H4 (cell line): Measurements from ENCODE around the gene BEST1. TPM values are rescaled to one million over a fixed set of nuclear protein-coding genes. Genes with fewer than 3 reads are reported as not detected.

Experiments
- DNase-seq: peaks from one replicate; pipeline ENCODE4 v3.0.0-alpha.2; 2015; ENCODE audit warnings: low spot score
- total RNA-seq: library from RNA; depleted of rRNA; stranded (reverse); fragments of >200 nt; shearing (Covaris generic); gene quantifications from 2 replicates; pipeline ENCODE4 v1.2.3, GENCODE V29; 2014; rRNA removed

Gene BEST1
- total RNA-seq, result 0.39 and 0.62 TPM in 2 replicates

DNA sequence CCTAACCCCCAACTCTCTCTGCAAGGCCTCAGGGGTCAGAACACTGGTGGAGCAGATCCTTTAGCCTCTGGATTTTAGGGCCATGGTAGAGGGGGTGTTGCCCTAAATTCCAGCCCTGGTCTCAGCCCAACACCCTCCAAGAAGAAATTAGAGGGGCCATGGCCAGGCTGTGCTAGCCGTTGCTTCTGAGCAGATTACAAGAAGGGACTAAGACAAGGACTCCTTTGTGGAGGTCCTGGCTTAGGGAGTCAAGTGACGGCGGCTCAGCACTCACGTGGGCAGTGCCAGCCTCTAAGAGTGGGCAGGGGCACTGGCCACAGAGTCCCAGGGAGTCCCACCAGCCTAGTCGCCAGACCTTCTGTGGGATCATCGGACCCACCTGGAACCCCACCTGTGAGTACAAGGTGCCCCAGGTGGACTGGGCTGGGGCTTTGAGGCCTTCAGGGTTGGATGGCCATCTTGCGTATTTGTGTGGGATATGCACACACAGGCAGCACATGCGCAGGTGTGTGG is at the start of gene BEST1:
Gene BEST1, plus strand, starts transcription at position 317 of the 513 bp plus-strand sequence. CDS start 1,456 bp downstream, outside the sequence.
- DNase-seq, result no peak

DNA sequence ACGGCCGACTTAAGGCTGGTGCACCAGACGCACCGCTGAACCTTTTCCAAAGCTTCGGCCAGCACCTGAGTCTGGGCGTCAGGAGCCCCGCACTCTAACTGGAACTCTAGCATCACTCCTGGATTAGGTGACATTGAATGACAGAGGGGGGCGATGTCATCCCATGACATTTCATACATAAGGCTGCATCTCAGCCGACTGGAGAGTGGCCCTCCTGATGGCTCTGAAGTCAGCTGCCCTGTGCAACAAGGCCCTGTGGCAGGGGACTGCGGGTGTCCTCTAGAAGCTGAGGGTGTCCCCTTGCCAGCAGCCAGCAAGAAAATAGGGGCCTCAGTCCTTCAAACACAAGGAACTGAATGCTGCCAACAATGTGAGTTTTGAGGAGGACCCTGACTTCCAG is 48.8 kb upstream of the BEST1 start:
- no peak for DNase-seq

DNA sequence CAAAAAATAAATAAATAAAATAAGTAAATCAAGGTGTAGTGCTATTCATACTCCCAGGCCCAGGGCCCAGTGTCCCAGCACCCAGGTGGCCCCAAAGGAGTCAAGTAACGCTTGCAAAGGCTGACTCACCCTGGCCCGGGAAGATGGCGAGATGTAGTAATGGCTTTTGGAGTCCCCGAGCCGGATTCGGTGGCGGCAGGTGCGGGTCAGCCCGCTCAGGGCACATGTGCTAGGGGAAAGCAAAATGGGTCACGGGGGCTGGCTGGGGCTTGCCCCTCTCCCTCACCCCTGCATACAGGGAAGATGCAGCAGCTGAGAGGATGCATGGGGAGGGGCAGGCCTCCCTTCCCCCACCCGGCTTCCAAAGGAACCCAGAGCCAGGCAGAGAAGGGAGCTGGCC is 47.8 kb upstream of the BEST1 start:
- no peak for DNase-seq

DNA sequence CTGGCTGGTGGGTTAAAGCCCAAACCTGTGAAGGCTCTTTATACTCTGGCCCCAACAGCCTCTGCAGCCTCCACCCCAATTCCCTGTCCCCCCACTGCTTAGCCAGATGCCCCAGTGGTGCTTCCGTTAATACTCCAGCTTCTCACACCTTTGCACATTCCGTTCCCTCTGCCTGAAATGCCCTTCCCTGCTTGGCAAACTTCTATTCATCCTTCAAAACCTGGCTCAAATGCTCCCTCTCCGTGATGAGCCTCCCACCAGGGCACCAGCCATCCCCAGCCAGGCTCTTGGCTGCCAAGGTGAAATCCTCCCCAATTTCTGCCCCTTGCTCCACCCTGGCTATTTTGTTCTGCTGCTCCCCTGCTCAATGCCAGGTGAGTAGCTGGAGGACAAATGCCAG is 46.3 kb upstream of the BEST1 start:
- no peak for DNase-seq

DNA sequence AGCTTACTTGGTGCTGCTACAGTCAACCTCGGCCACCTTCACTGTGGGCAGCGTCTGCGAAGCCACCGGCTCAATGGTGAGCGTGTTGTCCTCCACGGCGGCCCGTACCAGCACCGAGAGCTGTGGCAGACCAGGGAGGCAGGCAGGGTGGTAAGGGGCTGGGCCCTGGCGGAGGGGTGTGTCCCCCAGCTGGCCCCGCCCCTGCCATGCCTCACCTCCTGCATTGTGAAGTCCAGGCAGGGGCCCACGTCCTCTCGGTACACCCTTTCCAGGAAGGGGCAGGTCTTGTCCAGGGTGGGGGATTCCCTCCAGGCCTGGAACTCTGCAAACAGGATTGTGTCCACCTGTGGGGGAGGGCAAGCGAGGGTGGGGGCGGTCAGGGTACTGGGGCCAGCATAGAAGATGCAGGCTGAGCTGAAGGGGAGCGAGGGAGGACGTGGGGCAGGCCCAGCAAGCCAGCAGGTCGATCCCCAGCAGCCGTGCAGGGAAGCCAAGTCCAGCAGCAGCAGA is 45.6 kb upstream of the BEST1 start:
- DNase-seq, result no peak

DNA sequence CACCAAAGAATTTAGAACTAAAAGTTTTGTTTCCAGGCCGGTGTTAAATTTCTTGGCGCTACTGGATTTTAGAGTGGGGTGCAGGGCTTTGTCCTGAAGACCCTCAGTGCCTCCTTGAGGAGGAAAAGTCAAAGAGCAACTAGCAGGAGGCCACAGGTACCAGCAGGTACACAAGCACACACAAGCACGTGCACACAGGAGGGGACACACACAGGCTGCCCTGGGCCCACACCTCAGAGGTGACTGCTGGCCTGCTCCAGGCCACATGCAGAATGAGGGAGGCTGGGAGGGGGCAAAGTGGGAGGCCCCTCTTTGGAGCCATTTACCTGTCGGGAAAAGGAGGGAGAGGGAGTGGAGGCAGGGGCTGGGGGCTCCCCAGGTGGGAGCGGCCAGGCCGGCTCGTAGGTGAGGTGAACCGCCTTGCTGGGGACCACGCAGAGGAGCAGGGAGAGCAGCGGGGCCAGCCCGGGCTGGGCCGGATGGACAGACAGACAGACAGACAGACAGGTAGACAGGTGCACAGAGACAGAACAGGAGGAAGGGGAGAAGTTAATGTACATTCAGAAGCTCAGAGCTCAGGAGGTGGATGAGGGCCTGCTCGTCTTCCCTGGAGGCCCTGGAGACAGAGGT is 45.0 kb upstream of the BEST1 start:
- DNase-seq, result no peak

DNA sequence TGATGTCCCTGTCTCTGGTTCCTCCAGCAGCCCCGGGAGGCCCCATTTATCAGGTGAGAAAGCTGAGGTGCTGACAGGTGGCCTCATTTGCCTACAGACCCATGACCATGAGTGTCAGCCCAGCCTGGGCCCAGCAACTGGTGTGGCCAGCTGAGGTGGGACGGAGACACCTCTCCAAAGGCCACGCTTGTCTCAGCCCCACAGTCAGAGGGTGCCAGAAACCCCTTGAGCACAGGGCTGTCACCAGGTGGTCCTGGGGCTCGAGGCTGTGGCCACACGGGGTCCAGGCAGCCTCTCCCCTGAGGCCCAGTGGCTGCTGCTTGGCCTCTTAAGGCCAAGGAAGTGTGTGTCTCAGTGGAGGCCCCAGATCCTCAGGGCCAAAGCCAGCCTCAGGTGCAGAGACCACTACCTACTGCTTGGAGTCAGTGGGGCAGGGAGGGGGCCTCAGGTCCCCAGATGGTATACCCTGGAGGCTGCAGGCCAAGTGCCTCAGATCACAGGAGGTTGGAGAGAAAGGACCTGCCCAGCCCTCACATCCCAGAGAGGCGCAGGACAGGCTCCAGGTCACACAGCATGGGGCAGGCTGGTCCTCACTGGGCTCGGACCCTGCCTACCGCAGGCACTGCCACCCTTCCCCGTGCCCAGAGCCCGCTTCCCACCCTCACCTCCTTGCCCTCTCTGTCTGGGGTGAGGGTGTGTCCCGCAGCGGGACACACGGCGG is 44.2 kb upstream of the BEST1 start:
- DNase-seq, result no peak

DNA sequence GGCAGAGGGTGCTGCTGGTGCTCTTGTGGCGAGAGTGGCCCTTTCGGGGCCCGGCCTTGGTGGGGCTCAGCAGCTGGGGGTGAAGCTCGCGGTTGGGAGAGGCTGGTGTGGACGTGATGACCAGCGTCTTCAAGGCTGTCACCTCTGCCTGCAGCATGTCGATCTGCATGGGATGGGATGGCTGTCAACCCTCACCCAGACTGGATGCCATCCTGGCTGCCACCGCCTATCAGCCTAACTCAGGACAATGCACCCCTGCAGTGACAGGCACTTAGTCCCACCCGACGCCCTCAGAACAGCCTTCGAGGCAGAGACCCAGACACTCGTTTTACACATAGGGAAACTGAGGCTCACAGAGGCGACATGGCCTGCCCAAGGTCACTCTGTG is 43.6 kb upstream of the BEST1 start:
- no peak for DNase-seq

- DNase-seq, result no peak
Observed at GRCh38 chr11:61907282-61907681, 42.9 kb upstream of the BEST1 start.

DNA sequence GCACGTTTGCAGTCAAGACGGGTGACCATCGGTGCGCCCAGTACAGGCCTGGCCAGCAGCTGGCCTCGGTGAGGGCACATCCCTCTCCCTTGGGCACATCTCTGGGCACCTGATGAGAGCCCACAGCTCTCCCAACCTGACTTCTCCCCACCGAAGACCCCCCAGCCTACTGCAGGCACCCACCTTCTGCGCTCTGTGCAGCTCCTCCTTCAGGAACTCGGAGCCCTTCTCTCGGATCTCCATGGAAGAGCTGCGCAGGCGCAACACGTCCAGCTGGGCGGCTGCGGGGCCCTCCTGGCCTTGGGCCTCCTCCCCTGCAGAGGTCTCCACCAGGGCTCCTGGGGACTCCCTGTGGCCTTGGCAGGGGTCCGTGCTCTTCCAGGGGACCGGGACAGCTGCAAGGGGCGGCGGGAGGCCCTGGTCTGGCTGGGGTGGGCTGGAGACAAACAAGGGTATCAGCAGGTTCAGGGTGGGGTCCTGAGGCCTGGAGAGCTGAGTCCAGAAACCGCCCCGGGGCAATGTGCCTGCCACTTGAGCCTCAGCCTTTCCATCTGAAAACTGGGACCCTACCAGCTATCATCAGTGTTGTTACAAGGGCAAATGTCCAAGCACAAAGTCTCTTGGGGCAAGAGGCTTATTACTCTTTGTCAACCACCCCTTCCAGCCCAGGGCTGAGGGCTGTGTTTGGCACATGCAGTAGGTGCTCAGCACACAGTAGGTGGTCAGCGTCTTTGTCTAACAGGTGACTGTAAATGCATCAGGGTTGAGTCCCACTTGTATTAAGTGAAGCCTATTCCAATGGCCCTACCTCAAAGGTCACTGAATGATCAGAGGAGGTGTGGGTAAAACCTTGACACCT is 42.1 kb upstream of the BEST1 start:
- DNase-seq, result no peak

GRCh38 chr11:61908730-61909316 is 41.3 kb upstream of the BEST1 start:
- DNase-seq, result no peak

GRCh38 chr11:61910187-61911127 is 39.7 kb upstream of the BEST1 start:
- DNase-seq, result no peak

DNA sequence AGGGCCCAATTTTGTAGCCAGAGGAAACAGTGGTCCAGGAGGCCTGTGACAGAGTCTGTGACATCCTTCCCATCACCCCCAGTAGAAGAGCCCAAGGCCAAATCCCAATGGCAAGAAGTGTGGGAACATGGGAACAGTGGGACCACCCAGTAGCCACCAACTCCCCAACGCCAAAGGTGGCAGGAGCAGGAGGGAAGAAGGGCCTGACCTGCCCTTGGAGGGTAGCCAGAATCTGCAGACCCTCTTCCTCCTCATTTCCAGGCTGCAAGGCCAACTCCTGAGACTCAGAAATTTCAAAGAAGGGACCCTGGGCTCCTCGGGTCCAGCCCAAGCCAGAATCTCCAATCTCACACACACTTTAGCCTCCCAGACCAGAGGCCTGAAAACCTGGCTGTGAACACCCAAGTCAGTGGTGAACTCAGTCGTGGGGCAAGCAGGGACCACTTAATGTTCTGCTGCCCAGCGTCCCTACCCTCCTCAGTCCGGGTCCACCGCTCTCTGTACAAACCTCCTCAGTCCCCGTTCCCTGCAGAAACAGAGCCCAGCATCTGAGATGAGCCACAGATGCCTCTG is 38.9 kb upstream of the BEST1 start:
- no peak for DNase-seq

DNA sequence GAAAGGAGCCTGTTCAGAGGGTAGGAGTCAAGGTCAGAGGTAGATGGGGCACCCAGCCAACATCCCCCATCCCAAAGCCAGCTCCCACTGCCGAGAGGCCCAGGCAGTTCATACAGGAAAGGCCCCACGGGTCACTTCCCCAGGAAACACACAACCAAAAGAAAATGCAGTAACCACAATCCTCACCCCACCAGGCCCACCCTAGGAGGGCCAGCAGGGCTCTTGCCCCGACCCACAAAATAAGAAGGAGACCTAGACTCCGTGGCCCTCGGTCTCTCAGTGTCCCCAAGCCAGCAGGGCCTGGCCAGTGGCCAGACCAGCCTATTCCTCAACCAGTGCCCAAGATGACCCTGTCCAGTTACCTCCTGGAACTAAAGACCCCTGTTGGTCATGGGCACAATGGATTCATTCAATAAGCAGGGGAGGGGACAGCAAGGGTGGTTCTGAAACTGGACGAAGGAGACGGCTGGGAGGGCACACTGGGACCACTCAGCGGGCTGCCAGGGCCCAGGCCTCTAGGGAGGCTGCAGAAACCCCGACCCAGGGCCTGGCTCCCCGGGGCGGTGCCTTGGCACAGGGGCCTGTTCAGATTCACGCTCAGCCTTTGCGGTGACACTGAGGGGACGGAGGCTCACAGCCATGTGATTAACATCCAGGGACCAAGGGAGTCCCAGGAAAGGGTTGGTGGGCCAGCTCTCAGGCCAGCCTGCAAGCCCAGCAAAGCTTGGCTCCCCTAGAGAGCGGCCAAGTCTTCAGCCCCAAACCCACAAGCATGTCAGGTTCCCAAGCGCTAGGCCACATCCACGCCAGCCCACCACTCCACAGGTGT is 38.2 kb upstream of the BEST1 start:
- DNase-seq, result no peak

DNA sequence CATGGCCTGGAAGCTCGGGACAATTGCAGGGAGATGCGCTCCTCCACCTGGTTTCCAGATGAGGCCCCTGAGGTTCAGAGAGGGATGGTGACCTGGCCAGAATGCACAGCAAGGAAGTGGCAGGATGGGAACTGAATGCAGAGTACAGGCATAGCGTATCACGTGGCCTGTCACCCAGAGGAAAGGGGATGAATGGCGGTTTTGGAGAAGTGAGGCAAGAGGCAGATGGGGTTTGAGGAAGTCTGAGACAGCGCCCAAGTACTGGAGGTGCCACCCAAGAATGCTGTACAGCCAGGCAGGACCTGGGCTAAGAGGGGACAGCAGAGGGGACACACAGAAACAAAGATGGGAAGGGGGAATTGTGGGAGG is 37.6 kb upstream of the BEST1 start:
- DNase-seq, result no peak

GRCh38 chr11:61912991-61913698 is 37.0 kb upstream of the BEST1 start:
- no peak for DNase-seq

GRCh38 chr11:61913699-61914395 is 36.3 kb upstream of the BEST1 start:
- no peak for DNase-seq

- no peak for DNase-seq
Observed at GRCh38 chr11:61914471-61915171, 35.5 kb upstream of the BEST1 start.
